GM21723 (cell line): ENCODE results near the gene USP48.

ENCODE experiments used
- ATAC-seq: cut with Tn5 transposase; IDR thresholded peaks from one replicate; pipeline ENCODE4 v1.9.1; 2021; ENCODE audit warnings: mild to moderate bottlenecking, moderate library complexity; ENCODE audit not compliant: unreplicated experiment

USP48 gene

GRCh38 chr1:21657456-21658190 lies 125.3 kb downstream of the USP48 start:
- ATAC-seq = no peak

DNA sequence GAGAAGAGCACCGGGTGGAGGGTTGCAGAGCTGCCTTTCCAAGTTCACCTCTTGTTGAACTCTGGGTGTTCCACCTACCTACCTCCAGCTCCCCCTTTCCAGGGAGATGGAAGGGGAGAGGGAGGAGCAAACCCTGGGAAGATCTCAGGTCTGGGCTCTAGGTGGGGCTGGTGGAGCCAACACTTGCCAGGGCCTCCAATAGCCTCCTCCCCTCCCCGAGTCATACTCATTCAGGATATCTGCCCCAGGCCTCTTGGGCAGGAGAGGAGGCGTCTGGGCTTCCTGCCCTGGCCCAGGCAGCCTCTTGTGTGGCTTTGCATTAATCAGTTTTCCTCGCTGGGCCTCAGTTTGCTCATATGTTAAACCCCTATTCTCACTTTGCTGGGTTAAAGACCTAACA lies 127.2 kb downstream of the USP48 start:
- ATAC-seq = no peak

DNA sequence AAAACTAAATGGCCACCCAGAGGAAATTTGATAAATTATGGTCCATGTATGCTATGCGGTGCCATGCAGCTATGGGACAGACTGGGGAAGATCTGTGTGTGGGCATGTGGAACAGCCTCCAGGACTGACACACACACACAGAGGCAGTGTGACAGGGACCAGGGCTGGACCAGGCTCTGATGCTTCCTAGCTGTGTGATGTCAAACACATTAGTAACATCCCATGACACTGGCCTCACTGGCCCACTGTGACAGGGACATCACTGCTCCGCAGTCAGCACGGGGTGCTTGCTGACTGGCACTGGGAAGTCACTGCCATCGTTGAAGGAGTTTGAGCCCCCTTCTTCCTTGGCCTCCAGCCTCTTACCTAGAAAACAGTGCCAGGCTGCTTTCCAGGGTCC lies 127.7 kb downstream of the USP48 start:
- ATAC-seq = no peak

DNA sequence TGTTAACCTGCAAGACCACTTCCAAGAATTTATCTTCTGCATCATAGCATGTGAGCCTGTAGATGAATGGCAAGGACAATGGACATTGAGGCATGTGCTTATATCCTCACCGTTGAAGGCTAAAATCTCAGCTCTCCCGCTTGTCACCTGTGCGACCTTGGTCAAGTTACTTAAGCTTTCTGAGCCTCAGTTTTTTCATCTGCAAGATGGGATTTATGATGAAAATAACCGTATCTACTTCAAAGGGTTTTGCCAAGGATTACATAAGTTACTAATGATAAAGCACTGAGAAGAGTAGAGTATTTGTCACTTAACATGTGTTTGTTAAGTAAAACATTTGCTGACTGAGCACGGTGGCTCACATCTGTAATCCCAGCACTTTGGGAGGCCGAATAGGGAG lies 128.7 kb downstream of the USP48 start:
- ATAC-seq = no peak

DNA sequence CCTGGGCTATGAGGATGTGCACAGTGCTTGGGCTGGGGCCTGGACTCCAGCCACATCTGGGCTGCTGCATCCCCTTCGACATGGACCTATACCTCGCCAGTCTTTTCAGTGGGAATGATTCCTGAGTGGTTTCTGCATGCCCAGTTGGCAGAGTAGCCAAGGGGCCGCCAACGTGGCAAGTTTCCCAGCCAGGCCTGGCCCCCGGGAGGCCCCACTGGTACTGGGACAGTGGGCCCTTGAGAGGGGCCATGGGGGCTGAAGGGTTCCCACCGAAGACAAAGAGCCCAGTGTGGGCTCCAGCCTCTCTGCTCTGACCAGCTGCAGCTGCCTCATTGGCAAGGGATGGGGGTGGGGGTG lies 129.2 kb downstream of the USP48 start:
- ATAC-seq = no peak

DNA sequence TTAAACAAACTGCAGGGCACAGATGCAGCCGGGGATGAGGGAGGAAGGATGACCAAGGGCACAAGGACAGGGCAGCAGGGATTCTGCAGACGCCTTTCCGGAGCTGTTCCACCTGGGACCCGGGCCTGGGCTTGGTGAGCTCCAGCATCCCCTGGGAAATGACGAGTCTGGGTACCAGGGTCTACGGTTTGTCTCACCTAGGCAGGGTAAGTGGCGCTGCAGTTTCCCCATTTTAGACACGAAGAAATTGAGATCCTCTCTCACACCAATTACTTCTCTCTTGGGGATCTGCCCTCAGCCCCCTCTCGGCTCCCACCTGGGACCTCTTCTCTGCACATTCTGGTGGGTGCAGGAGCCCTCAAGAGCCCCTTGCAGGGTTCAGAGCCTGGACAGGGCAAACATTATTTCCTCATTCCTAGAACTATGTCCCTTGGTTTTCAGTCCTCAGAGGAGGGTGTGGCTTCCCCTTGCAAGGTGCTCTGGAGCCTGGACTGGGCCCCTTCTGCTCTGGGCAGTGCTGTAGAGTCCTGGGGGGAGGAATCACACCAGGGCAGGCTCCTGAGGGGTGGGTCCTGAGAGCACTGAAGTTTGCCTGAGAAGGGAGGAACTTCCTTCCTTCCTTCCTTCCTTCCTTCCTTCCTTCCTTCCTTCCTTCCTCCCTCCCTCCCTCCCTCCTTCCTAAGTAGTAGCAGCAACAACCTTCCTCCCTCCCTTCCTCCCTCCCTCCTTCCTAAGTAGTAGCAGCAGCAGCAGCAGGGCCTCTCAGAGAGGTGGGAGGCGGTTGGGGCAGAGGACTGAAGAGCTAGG lies 129.8 kb downstream of the USP48 start:
- ATAC-seq = no peak

- ATAC-seq = no peak
Observed at GRCh38 chr1:21652101-21652936, 130.6 kb downstream of the USP48 start.

DNA sequence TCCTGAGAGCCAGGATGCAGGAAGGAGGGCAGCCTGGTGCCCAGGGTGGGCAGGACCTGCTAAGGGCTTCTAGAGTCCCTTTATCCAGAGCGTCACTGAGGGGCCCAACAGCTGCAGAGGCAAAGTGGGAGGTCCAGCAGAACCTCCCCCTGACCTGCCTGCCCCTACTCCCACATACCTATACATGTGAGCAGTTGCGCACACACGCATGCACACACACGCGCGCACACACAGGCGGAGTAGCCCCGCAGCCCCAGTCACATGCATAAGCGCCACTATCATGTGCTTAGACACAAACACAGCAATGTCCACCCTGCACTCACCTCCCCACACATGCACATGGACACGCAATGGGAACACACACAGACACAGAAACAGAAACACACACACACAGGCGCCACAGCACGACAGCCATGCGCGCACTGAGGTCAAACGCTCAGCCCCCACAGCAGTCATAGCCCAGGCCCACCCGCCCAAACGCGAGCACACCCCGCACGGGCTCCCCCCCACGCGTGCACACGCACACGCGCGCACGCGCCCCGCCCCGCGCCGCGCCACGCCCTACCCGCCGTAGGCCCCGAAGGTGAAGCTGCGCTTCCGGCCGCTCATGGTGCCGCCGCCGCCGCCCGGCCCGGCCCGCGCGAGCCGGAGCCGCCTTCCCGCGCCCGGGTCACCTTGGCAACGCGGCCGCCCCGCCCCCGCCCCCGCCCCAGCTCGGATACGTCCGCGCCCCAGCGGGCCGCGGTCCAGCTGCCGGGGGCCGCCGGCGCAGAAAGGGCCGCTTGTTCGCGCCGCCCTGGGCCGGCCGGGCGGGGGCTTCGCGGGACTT lies 131.5 kb downstream of the USP48 start:
- no peak for ATAC-seq

DNA sequence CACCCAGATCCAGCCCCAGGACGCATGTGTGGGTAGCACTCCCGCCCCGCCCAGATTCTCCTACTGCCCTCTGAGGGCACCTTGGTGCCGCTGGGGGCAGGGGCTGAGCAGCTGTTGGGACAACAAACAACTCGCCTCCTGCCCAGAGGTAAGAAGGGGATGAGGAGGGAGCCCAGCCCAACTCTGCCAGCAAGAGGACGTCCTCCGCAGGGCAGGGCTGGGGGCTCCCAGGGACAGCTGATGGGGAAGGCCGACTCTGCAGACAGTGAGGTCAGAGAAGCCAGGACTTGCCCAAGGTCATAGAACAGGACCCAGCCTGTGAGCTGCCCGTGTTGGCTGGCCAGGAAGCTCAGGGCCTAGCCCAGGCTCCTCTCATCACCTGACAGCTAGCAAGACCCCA lies 132.5 kb downstream of the USP48 start:
- ATAC-seq = no peak

DNA sequence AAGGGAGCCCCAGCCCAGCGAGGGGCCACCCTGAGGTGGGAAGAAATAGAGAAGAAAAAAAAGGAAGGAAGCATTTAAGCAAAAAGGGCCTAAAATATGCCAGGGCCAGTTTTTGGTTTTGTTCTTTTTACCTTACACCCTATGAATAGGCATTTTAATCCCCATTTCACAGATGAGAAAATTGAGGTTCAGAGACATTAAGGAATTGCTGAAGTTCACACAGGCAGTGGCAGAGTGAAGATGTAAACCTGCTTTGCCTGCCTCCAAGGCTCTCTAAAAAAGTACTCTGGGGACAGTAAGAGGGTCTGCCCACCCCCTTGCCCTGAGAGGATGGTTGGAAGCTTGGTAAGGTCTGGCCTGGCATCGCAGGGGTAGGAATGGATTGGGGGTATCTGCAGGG lies 133.6 kb downstream of the USP48 start:
- ATAC-seq = no peak

GRCh38 chr1:21648791-21649190 lies 134.2 kb downstream of the USP48 start:
- no peak for ATAC-seq

GRCh38 chr1:21648352-21648730 lies 134.6 kb downstream of the USP48 start:
- ATAC-seq = no peak

DNA sequence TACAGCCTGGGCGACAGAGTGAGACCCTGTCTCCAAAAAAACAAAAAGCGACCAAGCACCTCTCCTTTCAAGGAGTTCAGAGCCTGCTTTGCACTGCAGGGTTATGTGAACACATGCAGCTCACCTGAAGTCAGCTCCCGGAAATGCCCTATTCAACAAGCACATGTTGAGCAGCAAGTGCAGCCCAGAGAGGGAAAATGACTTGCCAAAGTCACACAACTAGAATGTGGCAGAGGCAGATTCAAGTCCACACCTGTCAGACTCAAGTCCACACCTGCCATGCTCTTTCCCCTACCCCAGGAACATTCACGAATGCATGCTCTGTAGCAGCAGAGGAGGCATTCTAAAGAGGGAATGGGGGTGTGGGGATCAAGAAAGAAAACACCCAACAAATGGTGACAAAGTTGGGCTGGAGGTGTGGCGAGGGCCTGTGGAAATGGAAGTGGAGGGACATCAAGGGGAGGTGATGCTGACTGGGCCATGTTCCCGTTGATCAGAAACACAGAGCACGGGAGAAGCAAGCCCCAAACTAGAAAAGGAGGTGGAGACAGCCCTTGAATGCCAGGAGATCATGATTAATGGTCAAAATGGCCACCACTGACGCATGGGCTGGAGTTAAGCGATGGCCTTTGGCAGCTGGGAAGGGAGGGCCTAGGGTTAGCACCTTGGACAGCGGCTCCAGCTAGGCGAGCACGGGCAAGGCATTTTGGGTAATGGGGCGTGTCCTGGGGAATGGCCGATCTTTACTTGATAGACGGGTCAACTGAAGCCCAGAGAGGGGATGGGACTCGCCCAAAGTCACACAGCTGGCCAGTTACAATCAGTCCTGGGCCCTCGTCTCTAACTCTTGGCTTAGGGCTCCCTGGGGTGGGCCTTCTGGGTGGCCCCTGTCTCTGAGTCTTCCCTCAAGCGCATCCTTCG lies 135.3 kb downstream of the USP48 start:
- no peak for ATAC-seq

GRCh38 chr1:21645550-21645949 lies 137.4 kb downstream of the USP48 start:
- no peak for ATAC-seq

GRCh38 chr1:21644906-21645305 lies 138.0 kb downstream of the USP48 start:
- ATAC-seq = no peak

GRCh38 chr1:21644348-21644747 lies 138.6 kb downstream of the USP48 start:
- ATAC-seq = no peak

- ATAC-seq = no peak
Observed at GRCh38 chr1:21643624-21644023, 139.3 kb downstream of the USP48 start.

GRCh38 chr1:21641967-21642739 lies 140.8 kb downstream of the USP48 start:
- ATAC-seq = no peak

- ATAC-seq = no peak
Observed at GRCh38 chr1:21641537-21641936, 141.4 kb downstream of the USP48 start.
